ENCODE data around the gene MAN2C1. TPM values are rescaled to one million over a fixed set of nuclear protein-coding genes. Genes with fewer than 3 reads are reported as not detected.

The MAN2C1 gene
- total and polyA plus RNA-seq, 2 donors (not counting 1 experiment from before 2014, with no cell fraction given) = 186 to 229 TPM

GRCh38 chr15:75347222-75348033, 21.0 kb downstream of the MAN2C1 start:
- TF ChIP-seq CTCF (IDR thresholded peaks at IDR 0.05) (no peak), EZH2 (IDR thresholded peaks at IDR 0.05; ENCODE audit: borderline replicate concordance, insufficient read depth, low read depth, low read length, poor library complexity, severe bottlenecking) (no peak)
- Histone ChIP-seq H3K9me3 (ENCODE audit: control extremely low read depth in 1 of 3, control insufficient read depth in 2 of 3, insufficient read depth in 1 of 3, low read length in 2 of 3) (peaks cover 0 to 55% (median 27%) of the 10 kb centered on the region in 3 donors), H3K9ac (ENCODE audit: low read length) (peak overlapping the region; percentile 79), H3K27me3 (replicated peaks in 1 of 4; ENCODE audit: control extremely low read depth in 1 of 4, control insufficient read depth in 3 of 4, insufficient read depth in 4 of 4, low read length in 3 of 4) (no peaks in the 10 kb centered on the region), H4K20me1 (ENCODE audit: control insufficient read depth, insufficient read depth, low read length, poor library complexity, severe bottlenecking) (no peaks in the 10 kb centered on the region), H3K79me2 (ENCODE audit: control insufficient read depth, insufficient read depth, low read length) (no peaks in the 10 kb centered on the region), H3K4me1 (ENCODE audit: control insufficient read depth in 2 of 2, insufficient read depth in 2 of 2, low read length in 2 of 2) (peaks cover 31 to 47% of the 10 kb centered on the region in 2 donors), H2AFZ (ENCODE audit: insufficient read depth, low read depth, low read length, poor library complexity, severe bottlenecking) (peak overlapping the region; percentile 23), H3K4me3 (ENCODE audit: control extremely low read depth in 1 of 5, extremely low read depth in 1 of 5, insufficient read depth in 1 of 5, low read depth in 2 of 5, low read length in 4 of 5) (peak overlapping the region; percentile 3 to 82 (median 70)), H3K4me2 (replicated peaks; ENCODE audit: low read depth, low read length, poor library complexity, severe bottlenecking) (peak overlapping the region; percentile 95), H3K27ac (ENCODE audit: low read length in 2 of 2) (peak overlapping the region; percentile 92 to 94), H3K36me3 (replicated peaks in 1 of 2; ENCODE audit: control extremely low read depth in 1 of 2, control insufficient read depth in 1 of 2, extremely low read depth in 1 of 2, insufficient read depth in 2 of 2, low read length in 1 of 2) (peaks cover 0 to 8% of the 10 kb centered on the region in 2 experiments)
- Mint-ChIP-seq H3K4me3 (peak overlapping the region; percentile 80), H3K9me3 (ENCODE audit: insufficient read depth) (peaks cover 8% of the 10 kb centered on the region), H3K27me3 (no peaks in the 10 kb centered on the region), H3K4me1 (peaks cover 45% of the 10 kb centered on the region), H3K27ac (peak overlapping the region; percentile 94)
- under 1% methylated on average over 60 of the region's 65 CpGs for WGBS (ENCODE audit: insufficient coverage)
- DNase-seq = peak; percentile 97
- POLR2A ChIA-PET = interaction anchor here (0.8 to 3.3 kb wide), 7 partner anchors 8 to 391 kb away, joined by 3 to 25 read pairs (median 4); partner anchors contain the start of genes COMMD4, MAN2C1, SIN3A and SNUPN
- intact Hi-C loops (cut with micrococcal nuclease) = loop anchor here (1.0 kb wide), 1 partner anchor 145 kb away; no protein-coding TSS in a partner anchor
- peak; percentile 80 for ATAC-seq (ENCODE audit: low read depth)
- CTCF ChIA-PET = interaction anchor here (2.0 to 7.0 kb wide), 2 partner anchors 20 to 107 kb away, joined by 6 to 52 read pairs; partner anchors contain the start of gene MAN2C1

Data from B cell (primary cell).